K562 (cell line): ENCODE results near the gene PDE4D. TPM values are rescaled to one million over a fixed set of nuclear protein-coding genes. Genes with fewer than 3 reads are reported as not detected.

Source experiments
- ATAC-seq: fragments of 200-7000 bp; cut with Tn5 transposase; 3 replicates; pipeline ENCODE4 v1.9.1; 2020; ENCODE audit warnings: moderate library complexity
- BruUV-seq: library from RNA; stranded (reverse); fragments of 400-500 nt; replicated peaks from 2 replicates; lab custom pipeline; 2021; lab: Mats Ljungman, UMichigan
- CTCF ChIA-PET: fragments of 300-600 bp; formaldehyde crosslinking; extraction: SDS; loops from one replicate; lab custom pipeline; 2021; ENCODE audit warnings: low intra/inter-chr PET ratio; lab: Yijun Ruan, JAX
- POLR2A ChIA-PET: fragments of 300-600, 350-650 bp; sonication (Branson Sonifier 250); formaldehyde crosslinking; extraction: SDS; loops from one replicate; lab custom pipeline; 2021; ENCODE audit warnings: antibody characterized with exemption, inconsistent platforms; lab: Yijun Ruan, JAX
- DNase-seq, 4 experiments: peaks; one replicate each; pipeline versions ENCODE4 v3.0.0 to v3.0.0-alpha.2; 2011 to 2018; ENCODE audit warnings: low spot score in 3 of 4, mixed read lengths in 3 of 4; ENCODE audit errors: extremely low read depth in 1 of 4
- FAIRE-seq: peaks from 2 replicates; lab custom pipeline; 2011; peaks lifted over from hg19 to GRCh38; lab: Jason Lieb, UNC
- H2AFZ ChIP-seq: 2 replicates; pipeline ENCODE4 v1.6.0; 2011; ENCODE audit warnings: low read depth, low read length, control low read depth, inconsistent platforms
- H3K27ac ChIP-seq: fragments of 200-600 bp; 3 replicates; pipeline ENCODE4 v1.8.0; 2011; ENCODE audit warnings: low read depth, mild to moderate bottlenecking, control low read depth, inconsistent platforms, low read length, moderate library complexity, mixed read lengths; ENCODE audit errors: extremely low read depth
- H3K27me3 ChIP-seq, 2 experiments: fragments of 300-600 bp in 1 of 2; 2 replicates in 1 of 2; 3 replicates in 1 of 2; pipeline versions ENCODE4 v1.6.0 to v1.8.0; 2011; ENCODE audit warnings: inconsistent platforms in 2 of 2, low read length in 2 of 2, mild to moderate bottlenecking in 1 of 2, mixed read lengths in 1 of 2, moderate library complexity in 1 of 2; ENCODE audit not compliant: control insufficient read depth in 2 of 2, insufficient read depth in 2 of 2
- H3K36me3 ChIP-seq: fragments of 300-600 bp; 3 replicates; pipeline ENCODE4 v1.8.0; 2011; ENCODE audit warnings: mild to moderate bottlenecking, low read length, inconsistent platforms; ENCODE audit not compliant: control insufficient read depth, insufficient read depth
- H3K4me1 ChIP-seq, 2 experiments: fragments of 200-600 bp in 1 of 2; replicated peaks in 1 of 2; 2 replicates in 1 of 2; 3 replicates in 1 of 2; pipeline versions ENCODE4 v1.5.1 to v1.8.0; 2011; ENCODE audit warnings: inconsistent platforms in 2 of 2, low read length in 2 of 2, mild to moderate bottlenecking in 1 of 2, mixed read lengths in 1 of 2, moderate library complexity in 1 of 2; ENCODE audit not compliant: control insufficient read depth in 2 of 2, insufficient read depth in 2 of 2
- H3K4me2 ChIP-seq: 2 replicates; pipeline ENCODE4 v1.6.1; 2011; ENCODE audit warnings: low read length, control low read depth, inconsistent platforms, mixed read lengths; ENCODE audit not compliant: insufficient read depth
- H3K4me3 ChIP-seq: fragments of 200-600 bp; sonication (generic), shearing (Covaris generic); 2 replicates; pipeline ENCODE4 v1.5.1; 2016; ENCODE audit warnings: control low read depth, inconsistent platforms
- H3K79me2 ChIP-seq: fragments of 200-600 bp; 3 replicates; pipeline ENCODE4 v1.8.0; 2011; ENCODE audit warnings: low read length, inconsistent platforms; ENCODE audit not compliant: control insufficient read depth, insufficient read depth
- H3K9ac ChIP-seq, 2 experiments: 2 replicates each; pipeline versions ENCODE4 v1.6.0 to v1.6.1; 2011; ENCODE audit warnings: low read depth in 2 of 2, low read length in 2 of 2, control low read depth in 1 of 2, inconsistent platforms in 1 of 2, mild to moderate bottlenecking in 1 of 2, mixed read lengths in 1 of 2; ENCODE audit not compliant: insufficient read depth in 1 of 2
- H3K9me1 ChIP-seq: one replicate; pipeline ENCODE4 v1.6.0; 2011; ENCODE audit warnings: inconsistent platforms, mild to moderate bottlenecking, low read length, moderate library complexity; ENCODE audit not compliant: control insufficient read depth, insufficient read depth
- H3K9me3 ChIP-seq: replicated peaks from 2 replicates; pipeline ENCODE4 v1.5.1; 2011; ENCODE audit warnings: low read depth, low read length, inconsistent platforms; ENCODE audit not compliant: control insufficient read depth, insufficient read depth
- H4K20me1 ChIP-seq: replicated peaks from 2 replicates; pipeline ENCODE4 v1.6.1; 2011; ENCODE audit warnings: low read length, inconsistent platforms, mixed read lengths; ENCODE audit not compliant: control insufficient read depth, insufficient read depth
- ATF2 ChIP-seq: sonication (generic); formaldehyde crosslinking; IDR thresholded peaks from 2 replicates; pipeline ENCODE4 v1.8.1; 2022; ENCODE audit warnings: missing genetic modification reagents
- EWSR1 ChIP-seq: fragments of 450-650 bp; IDR thresholded peaks from 2 replicates; pipeline ENCODE4 v1.6.1; 2018; ENCODE audit warnings: borderline replicate concordance, mild to moderate bottlenecking, low read depth, moderate library complexity; ENCODE audit not compliant: partially characterized antibody
- HLTF ChIP-seq: fragments of 450-650 bp; IDR thresholded peaks from 2 replicates; pipeline ENCODE4 v1.6.1; 2016
- NR2F6 ChIP-seq: fragments of 450-650 bp; formaldehyde crosslinking; IDR thresholded peaks from 2 replicates; pipeline ENCODE4 v1.4.0; 2020; ENCODE audit warnings: mild to moderate bottlenecking
- PHF21A ChIP-seq: fragments of 450-650 bp; IDR thresholded peaks from 2 replicates; pipeline ENCODE4 v1.6.1; 2017; ENCODE audit warnings: low read depth, borderline replicate concordance
- PREB ChIP-seq: sonication (generic); formaldehyde crosslinking; IDR thresholded peaks from 2 replicates; pipeline ENCODE4 v1.8.1; 2023; ENCODE audit warnings: mild to moderate bottlenecking, missing genetic modification reagents
- SFPQ ChIP-seq: fragments of 200-400 bp; formaldehyde crosslinking; IDR thresholded peaks from 2 replicates; pipeline ENCODE4 v1.6.1; 2017; ENCODE audit warnings: mild to moderate bottlenecking, low read depth, low read length, moderate library complexity
- ZNF174 ChIP-seq: fragments of 250-450 bp; sonication (Bioruptor Pico); IDR thresholded peaks from 2 replicates; pipeline ENCODE4 v1.4.0; 2020; ENCODE audit warnings: mild to moderate bottlenecking
- ZNF253 ChIP-seq: fragments of 250-450 bp; sonication (Bioruptor Pico); conservative IDR thresholded peaks from 2 replicates; pipeline ENCODE4 v1.6.1; 2021; ENCODE audit warnings: mild to moderate bottlenecking
- ZNF398 ChIP-seq: fragments of 250-450 bp; sonication (Bioruptor Pico); IDR thresholded peaks from 2 replicates; pipeline ENCODE4 v1.8.0; 2021; ENCODE audit warnings: moderate library complexity, mild to moderate bottlenecking, inconsistent platforms
- ZNF639 ChIP-seq, 2 experiments: fragments of 200-800 bp in 1 of 2; sonication (Bioruptor generic) in 1 of 2; sonication (generic) in 1 of 2; formaldehyde crosslinking in 1 of 2; IDR thresholded peaks in 1 of 2; conservative IDR thresholded peaks in 1 of 2; 2 replicates each; pipeline versions ENCODE4 v1.5.0 to v1.6.1; 2016 to 2020; ENCODE audit warnings: missing compliant biosample characterization in 1 of 2, missing genetic modification characterization in 1 of 2, missing genetic modification reagents in 1 of 2
- ZNF780A ChIP-seq: fragments of 250-450 bp; sonication (Bioruptor Pico); IDR thresholded peaks from 2 replicates; pipeline ENCODE4 v1.5.0; 2021; ENCODE audit warnings: mild to moderate bottlenecking
- WGBS: fragments of 100-300 bp; shearing (Covaris generic); methylation state at CpG from one replicate; pipeline ENCODE4 v1.1.6; 2016; ENCODE audit warnings: low coverage, mixed read lengths; ENCODE audit not compliant: insufficient coverage; ENCODE audit errors: missing lambda C conversion rate; 5-methylcytosine and 5-hydroxymethylcytosine counted together
- in situ Hi-C: fragments of 300-500 bp; cut with MboI; formaldehyde crosslinking; loops from 4 replicates; pipeline ENCODE4 v1.15.0; 2018; ENCODE audit warnings: inconsistent platforms, mixed read lengths
- intact Hi-C: fragments of 100-400 bp; cut with micrococcal nuclease; formaldehyde crosslinking; loops from 2 replicates; pipeline ENCODE4 v1.14.2; 2022
- polyA plus RNA-seq, 8 experiments: library from polyadenylated mRNA; depleted of rRNA in 4 of 8; stranded (reverse) in 5 of 8; unstranded in 3 of 8; fragments of >200 nt; fragmentation: Nextera tagmentation in 2 of 8; fragmentation: Illumina TruSeq in 1 of 8; extraction: Ambion mirVana in 2 of 8; extraction: Trizol in 1 of 8; gene quantifications; 2 replicates each; pipeline versions ENCODE4 v1.2.1 to v1.2.3, GENCODE V29; 2011 to 2014; ENCODE audit warnings: inconsistent platforms in 1 of 8, missing spikeins in 1 of 8
- total RNA-seq, 7 experiments: library from RNA; depleted of rRNA in 6 of 7; stranded (reverse); fragments of >200 nt in 6 of 7; fragmentation: Illumina TruSeq in 2 of 7; extraction: Trizol in 2 of 7; gene quantifications; 2 replicates each; pipeline versions ENCODE4 v1.2.1 to v1.2.3, GENCODE V29; 2011 to 2021; ENCODE audit warnings: low replicate concordance in 1 of 7

Gene PDE4D
- total and polyA plus RNA-seq, 9 of the 15 experiments (the other 6 are each of a cell fraction or from before 2014, with no cell fraction given): 0.04 to 0.46 (median 0.13) TPM

GRCh38 chr5:59833448-59833847 is 60.1 kb downstream of the PDE4D start (continued):
- TF ChIP-seq ZNF398 (CRISPR knock-in tag) (no peak), ZNF780A (no peak)

GRCh38 chr5:59832577-59833301 is 60.8 kb downstream of the PDE4D start:
- H3K9ac ChIP-seq: no peak overlapping the region
- ChIA-PET CTCF (no interaction called here), POLR2A (no interaction called here)
- H3K27me3 ChIP-seq: no peaks in the 10 kb centered on the region
- in situ Hi-C loops (no loop called here), intact Hi-C loops (no loop called here)
- no peak overlapping the region for H3K27ac ChIP-seq
- H3K4me2 ChIP-seq: no peak overlapping the region
- BruUV-seq: no TSS peak
- 1% methylated on average over 7 of the region's 7 CpGs for WGBS
- H3K79me2 ChIP-seq: no peaks in the 10 kb centered on the region
- H2AFZ ChIP-seq: no peak overlapping the region
- ATAC-seq (no peak), DNase-seq (no peak), FAIRE-seq (no peak)
- H3K4me1 ChIP-seq: no peaks in the 10 kb centered on the region
- H3K9me3 ChIP-seq: no peaks in the 10 kb centered on the region
- H3K36me3 ChIP-seq: no peaks in the 10 kb centered on the region
- H3K4me3 ChIP-seq: no peak overlapping the region
- H3K9me1 ChIP-seq: no peaks in the 10 kb centered on the region
- no peaks in the 10 kb centered on the region for H4K20me1 ChIP-seq
- TF ChIP-seq ZNF174 (CRISPR knock-in tag): no peak
- no peak for TF ChIP-seq HLTF
- no peak for TF ChIP-seq SFPQ
- no peak for TF ChIP-seq PHF21A
- TF ChIP-seq ZNF639 (CRISPR knock-in tag; conservative IDR thresholded peaks at IDR 0.05 in 1 of 2, IDR thresholded peaks at IDR 0.05 in 1 of 2): no peak
- TF ChIP-seq PREB (CRISPR knock-in tag): no peak
- no peak for TF ChIP-seq ATF2 (CRISPR knock-in tag)
- TF ChIP-seq EWSR1: no peak
- no peak for TF ChIP-seq NR2F6
- TF ChIP-seq ZNF253 (CRISPR knock-in tag): no peak
